Fibroblast of the conjunctiva (primary cell): ENCODE data around the gene MIEF1.
"Not testable (repeated sequence)": the region's sequence is repeated elsewhere in the genome, so short reads cannot be mapped to it uniquely, and the experiment has no call there.

Experiments
- DNase-seq: peaks from one replicate; pipeline ENCODE4 v3.0.0-alpha.2; 2010; ENCODE audit warnings: low read depth

Gene MIEF1

GRCh38 chr22:39512026-39512425, 9.9 kb downstream of the MIEF1 start:
- DNase-seq = no peak

- DNase-seq = no peak
Observed at GRCh38 chr22:39513791-39514190, 11.7 kb downstream of the MIEF1 start.

DNA sequence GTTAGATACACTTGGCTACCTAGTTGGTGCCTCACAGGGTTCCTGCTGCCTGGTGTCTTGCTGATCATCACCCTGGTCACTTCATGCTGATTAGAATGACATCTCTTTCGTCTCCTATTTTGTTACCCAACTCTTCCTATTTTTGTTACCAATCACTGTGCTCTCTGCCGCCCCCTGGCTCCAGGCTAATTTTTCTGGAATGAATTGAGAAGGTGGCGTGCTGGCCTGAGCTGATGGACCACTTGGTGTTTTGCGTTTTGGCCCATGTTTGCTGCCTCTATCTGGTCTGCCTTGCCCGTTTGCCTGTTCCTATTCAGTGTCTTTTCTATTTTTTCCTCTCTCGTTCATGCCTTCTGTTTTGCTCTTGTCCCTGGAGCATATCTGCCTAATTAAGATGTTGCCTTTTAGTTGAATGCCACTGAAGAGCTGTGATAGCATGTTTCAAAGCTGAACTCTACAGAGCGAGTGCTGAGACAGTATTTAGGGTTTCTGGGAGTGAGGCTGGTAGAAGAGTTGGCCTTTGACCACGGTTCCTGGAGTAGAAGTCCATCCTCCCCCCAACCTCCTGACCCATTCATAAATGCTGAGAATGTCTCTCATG, 12.4 kb downstream of the MIEF1 start:
- no peak for DNase-seq

DNA sequence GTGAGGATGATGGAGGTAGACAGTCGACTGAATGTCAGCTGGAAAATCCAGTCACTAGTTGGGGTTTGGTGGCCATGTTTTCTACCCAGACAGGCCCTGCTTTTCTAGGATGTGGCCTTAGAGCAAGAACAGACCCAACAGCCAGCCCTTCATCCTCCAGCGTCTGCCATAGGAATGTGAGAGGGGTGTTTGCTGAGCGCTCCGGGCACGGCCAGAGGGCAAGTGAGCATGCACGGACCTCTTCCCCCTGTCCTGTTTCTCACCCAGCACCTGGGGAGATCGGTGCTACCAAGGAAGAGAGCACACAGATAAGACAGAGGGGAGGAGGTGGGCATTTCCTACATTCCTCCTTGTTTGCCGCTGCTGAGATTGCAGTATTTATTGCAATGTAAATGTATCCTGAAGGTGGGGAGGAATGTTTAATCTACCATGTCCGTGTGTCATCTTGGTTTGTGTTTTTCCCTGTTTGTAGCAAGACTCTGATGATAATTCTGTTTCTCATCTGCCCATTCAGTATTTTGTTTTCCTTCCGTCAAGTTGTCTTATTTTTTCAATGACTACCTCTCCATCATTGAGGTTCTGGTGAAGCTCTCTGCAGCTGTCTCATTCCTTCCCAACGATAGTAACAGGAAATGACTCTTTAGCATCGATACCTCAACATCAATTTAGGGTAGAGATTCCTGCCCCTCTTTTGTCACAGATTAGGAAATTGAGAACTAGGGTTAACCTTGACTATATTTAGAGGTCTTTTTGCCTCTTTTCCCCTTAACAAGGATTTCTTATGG, 13.4 kb downstream of the MIEF1 start:
- no peak for DNase-seq

DNA sequence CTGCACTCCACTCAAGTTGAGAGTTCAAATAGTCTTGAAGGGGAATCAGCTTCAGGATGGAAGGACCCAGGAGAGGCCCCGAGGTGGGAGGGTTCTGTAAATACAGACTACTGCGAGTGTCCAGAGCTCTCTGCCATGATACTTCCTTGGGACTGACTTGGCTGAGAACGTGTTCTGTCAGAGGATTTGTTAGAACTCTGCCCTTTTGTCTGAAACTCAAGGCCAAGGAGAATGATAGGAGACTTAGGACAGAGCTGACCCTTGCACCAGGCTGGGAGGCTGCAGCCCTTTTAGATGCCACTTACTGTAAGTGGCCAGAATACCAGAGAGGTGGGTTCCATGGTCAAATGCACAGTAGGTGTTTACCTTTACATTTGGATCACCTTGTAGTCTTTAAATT, 15.4 kb downstream of the MIEF1 start:
- no peak for DNase-seq

GRCh38 chr22:39518144-39518786, 16.2 kb downstream of the MIEF1 start:
- no peak for DNase-seq

- no peak for DNase-seq
Observed at GRCh38 chr22:39518996-39519680, 17.0 kb downstream of the MIEF1 start.

DNA sequence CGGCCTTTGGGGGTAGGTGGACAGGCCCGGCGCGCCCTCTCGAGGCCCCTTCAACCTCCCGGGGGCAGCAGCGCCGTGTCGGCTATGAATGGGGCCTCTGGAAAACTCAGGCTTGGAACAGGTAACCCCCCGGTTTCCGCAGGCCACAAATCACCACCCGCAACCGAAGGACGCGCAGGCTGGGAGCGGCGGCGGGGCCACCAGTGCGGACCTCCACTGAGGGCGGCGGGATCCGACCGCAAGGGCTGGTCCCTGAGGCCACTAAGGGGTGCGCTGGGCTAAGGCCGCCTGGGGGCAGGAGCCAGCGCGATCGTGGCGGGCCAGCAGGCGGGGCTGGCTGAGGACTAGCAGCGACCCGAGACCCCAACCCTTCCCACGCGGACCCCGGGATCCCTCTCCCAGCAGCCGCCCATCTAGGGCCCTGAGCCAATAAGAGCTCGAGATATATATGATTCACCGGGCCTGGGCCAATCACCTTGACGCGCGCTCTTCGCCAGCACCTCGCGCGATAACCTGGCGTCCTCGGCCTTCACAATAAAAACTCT, 17.7 kb downstream of the MIEF1 start:
- DNase-seq = peak; percentile 98

GRCh38 chr22:39520226-39521105, 18.4 kb downstream of the MIEF1 start, which contains the start of gene ATF4:
ATF4 (plus strand) TSS chr22:39520562; CDS start chr22:39521446, 884 bp downstream.
- no peak for DNase-seq

DNA sequence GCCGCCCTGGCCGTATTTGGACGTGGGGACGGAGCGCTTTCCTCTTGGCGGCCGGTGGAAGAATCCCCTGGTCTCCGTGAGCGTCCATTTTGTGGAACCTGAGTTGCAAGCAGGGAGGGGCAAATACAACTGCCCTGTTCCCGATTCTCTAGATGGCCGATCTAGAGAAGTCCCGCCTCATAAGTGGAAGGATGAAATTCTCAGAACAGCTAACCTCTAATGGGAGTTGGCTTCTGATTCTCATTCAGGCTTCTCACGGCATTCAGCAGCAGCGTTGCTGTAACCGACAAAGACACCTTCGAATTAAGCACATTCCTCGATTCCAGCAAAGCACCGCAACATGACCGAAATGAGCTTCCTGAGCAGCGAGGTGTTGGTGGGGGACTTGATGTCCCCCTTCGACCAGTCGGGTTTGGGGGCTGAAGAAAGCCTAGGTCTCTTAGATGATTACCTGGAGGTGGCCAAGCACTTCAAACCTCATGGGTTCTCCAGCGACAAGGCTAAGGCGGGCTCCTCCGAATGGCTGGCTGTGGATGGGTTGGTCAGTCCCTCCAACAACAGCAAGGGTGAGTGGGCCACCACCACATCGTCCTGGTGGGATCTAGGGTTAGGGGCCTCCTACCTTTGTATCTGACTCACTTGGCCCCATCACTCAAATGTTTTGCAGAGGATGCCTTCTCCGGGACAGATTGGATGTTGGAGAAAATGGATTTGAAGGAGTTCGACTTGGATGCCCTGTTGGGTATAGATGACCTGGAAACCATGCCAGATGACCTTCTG, 19.2 kb downstream of the MIEF1 start:
- DNase-seq = peak; percentile 74

GRCh38 chr22:39522091-39522490, 20.0 kb downstream of the MIEF1 start:
- not testable (repeated sequence) for DNase-seq

DNA sequence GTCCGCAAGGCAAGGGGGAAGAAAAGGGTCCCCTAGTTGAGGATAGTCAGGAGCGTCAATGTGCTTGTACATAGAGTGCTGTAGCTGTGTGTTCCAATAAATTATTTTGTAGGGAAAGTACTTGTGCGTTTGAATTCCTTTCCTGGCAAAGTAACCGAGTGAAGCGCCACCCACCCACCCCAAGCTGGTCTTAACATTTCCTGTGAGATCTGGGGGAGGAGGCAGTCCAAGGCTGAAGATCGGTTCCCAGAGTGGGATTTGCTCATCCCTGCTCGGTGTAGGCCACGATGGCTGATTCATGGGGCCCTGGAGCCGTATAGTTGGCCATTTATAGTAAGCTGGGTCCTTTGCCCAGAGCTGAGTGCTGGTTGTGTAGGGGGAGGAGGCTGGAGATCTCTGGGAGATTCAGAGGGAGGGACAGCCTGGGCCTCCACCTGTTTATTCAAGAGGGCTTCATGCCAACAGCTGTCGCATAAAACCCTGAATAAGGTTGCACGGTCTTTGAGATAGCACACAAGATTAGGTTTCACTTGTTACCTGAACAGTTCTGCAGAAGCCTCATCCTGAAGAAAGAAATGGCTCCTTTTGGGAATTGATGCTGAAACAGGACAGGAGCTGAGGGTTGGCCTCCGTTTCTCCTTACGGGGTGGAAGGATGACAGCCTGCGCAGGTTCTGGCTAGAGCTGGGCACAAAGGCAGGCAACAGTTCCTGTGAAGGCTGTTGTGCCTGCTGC, 20.6 kb downstream of the MIEF1 start:
- no peak for DNase-seq

GRCh38 chr22:39524089-39524752, 22.1 kb downstream of the MIEF1 start:
- DNase-seq = no peak

DNA sequence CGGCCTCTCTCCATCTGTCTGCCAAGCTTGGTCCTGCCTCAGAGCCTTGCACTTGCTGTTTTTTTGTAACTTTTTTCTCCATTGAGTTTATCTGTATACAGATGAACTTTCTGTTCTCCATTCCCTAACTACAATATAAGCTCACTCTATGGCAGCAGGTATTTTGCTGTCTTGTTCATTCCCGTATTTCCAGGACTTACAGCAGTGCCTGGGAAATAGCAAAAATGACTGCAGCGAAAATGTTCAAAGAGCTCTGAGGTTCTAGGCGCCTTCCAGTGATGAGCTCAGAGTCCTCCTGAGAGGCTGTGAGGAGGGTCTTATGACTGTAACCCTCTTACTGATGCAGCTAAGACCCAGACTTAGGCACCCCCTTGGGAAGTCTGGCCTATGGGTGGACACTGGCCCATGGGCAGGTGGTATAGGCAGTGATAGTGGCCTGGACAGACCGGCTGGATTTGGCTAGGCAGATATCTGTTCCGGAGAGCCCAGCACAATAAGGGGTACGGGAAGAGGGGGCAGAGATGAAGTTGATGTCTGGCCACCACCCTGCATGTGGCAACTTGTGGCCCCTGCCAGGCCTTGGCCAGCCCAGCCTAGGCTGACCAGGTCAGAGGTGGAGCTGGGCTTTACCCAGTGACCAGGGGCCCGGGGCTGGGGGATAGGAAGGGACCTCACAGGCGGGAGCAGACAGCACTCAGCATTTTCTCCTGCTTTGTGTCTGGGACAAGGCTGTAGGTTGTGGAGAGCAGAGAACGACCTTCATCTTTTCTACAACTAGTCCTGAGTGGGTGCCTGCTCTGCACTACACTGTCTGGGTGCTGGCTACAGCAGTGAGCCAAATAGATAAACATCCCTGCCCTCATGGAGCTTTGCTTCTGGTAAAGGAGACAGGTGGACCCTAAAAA, 22.9 kb downstream of the MIEF1 start:
- no peak for DNase-seq

- DNase-seq = no peak
Observed at GRCh38 chr22:39525658-39525975, 23.5 kb downstream of the MIEF1 start.

DNA sequence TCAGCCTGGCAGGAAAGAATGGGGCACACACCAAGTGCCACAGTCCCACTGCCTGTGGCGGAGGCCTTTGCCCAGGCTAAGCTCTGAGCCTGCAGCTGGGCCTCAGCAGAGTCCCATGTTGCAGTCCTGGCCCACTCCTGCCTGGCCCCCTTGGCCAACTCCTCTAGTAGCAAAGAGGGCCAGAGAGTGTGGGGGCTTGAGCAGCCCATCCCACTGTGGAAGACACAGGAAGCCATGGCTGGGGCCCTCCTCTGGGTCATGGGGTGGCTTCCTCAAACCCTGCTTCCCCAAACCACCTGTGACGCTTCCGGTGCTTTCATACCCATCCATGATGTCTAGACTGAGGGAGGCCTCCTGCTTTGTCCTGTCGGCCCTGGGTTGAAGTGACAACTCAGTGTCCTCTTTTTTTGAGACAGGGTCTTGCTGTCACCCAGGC, 24.7 kb downstream of the MIEF1 start:
- DNase-seq = no peak

- DNase-seq = no peak
Observed at GRCh38 chr22:39527481-39527961, 25.4 kb downstream of the MIEF1 start.

GRCh38 chr22:39528080-39528661, 26.1 kb downstream of the MIEF1 start:
- DNase-seq = no peak
